HCT116 (cell line): Measurements from ENCODE around the gene RPL11. TPM values are rescaled to one million over a fixed set of nuclear protein-coding genes. Genes with fewer than 3 reads are reported as not detected.
"Not testable (repeated sequence)": the region's sequence is repeated elsewhere in the genome, so short reads cannot be mapped to it uniquely, and the experiment has no call there.

Source experiments
- ATAC-seq: fragments of 200-7000 bp; cut with Tn5 transposase; 2 replicates; pipeline ENCODE4 v1.9.1; 2020; ENCODE audit warnings: mild to moderate bottlenecking, moderate library complexity
- BruUV-seq: library from RNA; stranded (reverse); fragments of 400-500 nt; replicated peaks from 2 replicates; lab custom pipeline; 2021; lab: Mats Ljungman, UMichigan
- CTCF ChIA-PET: fragments of 300-600 bp; sonication (Branson Sonifier 250); formaldehyde crosslinking; loops from one replicate; lab custom pipeline; 2021; ENCODE audit warnings: antibody characterized with exemption; lab: Charles Lee
- POLR2A ChIA-PET: fragments of 300-600, 350-600 bp; sonication (Branson Sonifier 250); formaldehyde crosslinking; loops from one replicate; lab custom pipeline; 2021; ENCODE audit warnings: antibody characterized with exemption; lab: Charles Lee
- RAD21 ChIA-PET, 2 experiments: fragments of 300-600 bp; sonication (Branson Sonifier 250); formaldehyde crosslinking; loops; one replicate each; lab custom pipeline; 2023; ENCODE audit warnings: low total read pairs in 2 of 2; ENCODE audit not compliant: uncharacterized antibody in 2 of 2, unreplicated experiment in 2 of 2, low non-redundant PET in 1 of 2; lab: Charles Lee
- DNase-seq: peaks from one replicate; pipeline ENCODE4 v3.0.0-alpha.2; 2010; ENCODE audit warnings: low read depth, low spot score
- H2AFZ ChIP-seq: fragments of 200-600 bp; shearing (Covaris generic), sonication (generic); 2 replicates; pipeline ENCODE4 v1.6.1; 2017; ENCODE audit warnings: low read depth, mixed run types, mixed read lengths, antibody characterized with exemption, low read length; ENCODE audit not compliant: poor library complexity, severe bottlenecking
- H3K27ac ChIP-seq: 2 replicates; pipeline ENCODE4 v1.5.1; 2012; ENCODE audit warnings: low read depth, low read length
- H3K27me3 ChIP-seq: fragments of 200-600 bp; sonication (generic); 2 replicates; pipeline ENCODE4 v1.6.1; 2016; ENCODE audit warnings: mixed run types, low read length, mixed read lengths; ENCODE audit not compliant: insufficient read depth
- H3K36me3 ChIP-seq, 2 experiments: fragments of 200-500 bp in 1 of 2; fragments of 200-600 bp in 1 of 2; sonication (Bioruptor generic) in 1 of 2; sonication (generic) in 1 of 2; 2 replicates each; pipeline versions ENCODE4 v1.5.1 to v1.6.1; 2014 to 2016; ENCODE audit warnings: low read length in 2 of 2, inconsistent platforms in 1 of 2, mixed read lengths in 1 of 2, mixed run types in 1 of 2; ENCODE audit not compliant: insufficient read depth in 2 of 2, control insufficient read depth in 1 of 2
- H3K4me1 ChIP-seq, 2 experiments: fragments of 200-600 bp in 1 of 2; sonication (generic) in 1 of 2; 2 replicates each; pipeline versions ENCODE4 v1.5.1 to v1.6.1; 2012 to 2017; ENCODE audit warnings: low read length in 2 of 2, inconsistent platforms in 1 of 2, mild to moderate bottlenecking in 1 of 2, mixed read lengths in 1 of 2, mixed run types in 1 of 2, moderate library complexity in 1 of 2; ENCODE audit not compliant: insufficient read depth in 2 of 2, control insufficient read depth in 1 of 2
- H3K4me2 ChIP-seq: fragments of 200-600 bp; sonication (generic); 2 replicates; pipeline ENCODE4 v1.6.1; 2017; ENCODE audit warnings: mixed run types, low read length, mixed read lengths
- H3K4me3 ChIP-seq, 2 experiments: fragments of 200-600 bp in 1 of 2; sonication (generic) in 1 of 2; replicated peaks in 1 of 2; 2 replicates each; pipeline ENCODE4 v1.5.1; 2011 to 2016; ENCODE audit warnings: low read length in 2 of 2, control low read depth in 1 of 2, low read depth in 1 of 2, mild to moderate bottlenecking in 1 of 2, mixed read lengths in 1 of 2, mixed run types in 1 of 2
- H3K79me2 ChIP-seq: fragments of 200-600 bp; sonication (generic); 2 replicates; pipeline ENCODE4 v1.6.1; 2017; ENCODE audit warnings: mild to moderate bottlenecking, mixed run types, low read length, moderate library complexity, mixed read lengths; ENCODE audit not compliant: insufficient read depth
- H3K9ac ChIP-seq: fragments of 200-600 bp; sonication (generic); 2 replicates; pipeline ENCODE4 v1.6.1; 2016; ENCODE audit warnings: low read length, mixed read lengths
- H3K9me2 ChIP-seq: fragments of 200-600 bp; sonication (generic), shearing (Covaris generic); 2 replicates; pipeline ENCODE4 v1.6.1; 2017; ENCODE audit warnings: mixed run types, mild to moderate bottlenecking, moderate library complexity; ENCODE audit not compliant: insufficient read depth
- H3K9me3 ChIP-seq, 2 experiments: fragments of 200-500 bp in 1 of 2; fragments of 200-600 bp in 1 of 2; sonication (Bioruptor generic) in 1 of 2; sonication (generic) in 1 of 2; 2 replicates each; pipeline ENCODE4 v1.6.1; 2014 to 2017; ENCODE audit warnings: low read length in 2 of 2, mixed read lengths in 2 of 2, inconsistent platforms in 1 of 2, low read depth in 1 of 2, mild to moderate bottlenecking in 1 of 2, mixed run types in 1 of 2, moderate library complexity in 1 of 2; ENCODE audit not compliant: control insufficient read depth in 1 of 2, insufficient read depth in 1 of 2
- H4K20me1 ChIP-seq: fragments of 200-600 bp; sonication (generic), shearing (Covaris generic); 2 replicates; pipeline ENCODE4 v1.6.1; 2017; ENCODE audit warnings: mixed run types, mild to moderate bottlenecking, moderate library complexity; ENCODE audit not compliant: insufficient read depth
- ATF3 ChIP-seq: IDR thresholded peaks from 2 replicates; pipeline ENCODE4 v1.6.1; 2012
- CEBPB ChIP-seq: IDR thresholded peaks from 2 replicates; pipeline ENCODE4 v1.6.1; 2012; ENCODE audit warnings: low read depth
- FOSL1 ChIP-seq: IDR thresholded peaks from 2 replicates; pipeline ENCODE4 v1.6.1; 2012; ENCODE audit warnings: low read depth
- POLR2A ChIP-seq: IDR thresholded peaks from 2 replicates; pipeline ENCODE4 v1.7.0; 2011; ENCODE audit warnings: borderline replicate concordance; ENCODE audit not compliant: insufficient read depth, insufficient read length; ENCODE audit errors: extremely low read depth
- POLR2AphosphoS5 ChIP-seq: IDR thresholded peaks from 2 replicates; pipeline ENCODE4 v1.6.1; 2011; ENCODE audit warnings: mild to moderate bottlenecking, low read depth, low read length, moderate library complexity
- RAD21 ChIP-seq: IDR thresholded peaks from 2 replicates; pipeline ENCODE4 v1.6.1; 2012; ENCODE audit warnings: low read depth, mild to moderate bottlenecking
- SIN3A ChIP-seq: IDR thresholded peaks from 2 replicates; pipeline ENCODE4 v1.6.1; 2012; ENCODE audit warnings: low read depth
- SP1 ChIP-seq: IDR thresholded peaks from 2 replicates; pipeline ENCODE4 v1.6.1; 2012; ENCODE audit warnings: low read depth
- SRF ChIP-seq: IDR thresholded peaks from 2 replicates; pipeline ENCODE4 v1.6.1; 2012; ENCODE audit warnings: low read depth
- TCF7L2 ChIP-seq: IDR thresholded peaks from 2 replicates; pipeline ENCODE4 v1.7.0; 2011; ENCODE audit warnings: borderline replicate concordance, inconsistent platforms; ENCODE audit not compliant: insufficient read depth, insufficient read length; ENCODE audit errors: extremely low read depth
- ZBTB33 ChIP-seq: IDR thresholded peaks from 2 replicates; pipeline ENCODE4 v1.6.1; 2011; ENCODE audit warnings: mild to moderate bottlenecking, low read length, moderate library complexity; ENCODE audit not compliant: insufficient replicate concordance; ENCODE audit errors: extremely low read depth
- ZFX ChIP-seq: fragments of 450-650 bp; IDR thresholded peaks from 2 replicates; pipeline ENCODE4 v1.6.1; 2017
- intact Hi-C: fragments of 100-400 bp; cut with micrococcal nuclease; formaldehyde crosslinking; loops from 2 replicates; pipeline ENCODE4 v1.10.0; 2022
- total RNA-seq: library from RNA; stranded (reverse); gene quantifications from one replicate; pipeline ENCODE4 v1.2.1, GENCODE V29; 2021; ENCODE audit not compliant: unreplicated experiment

Gene RPL11
- total RNA-seq, 1 experiment from 2014 or later: 1,262 TPM

GRCh38 chr1:23682946-23683345 lies 8.7 kb upstream of the RPL11 start:
- H3K27ac ChIP-seq: no peak overlapping the region
- DNase-seq: no peak
- H3K4me3 ChIP-seq: no peak overlapping the region
- no peaks in the 10 kb centered on the region for H3K36me3 ChIP-seq
- H3K9me3 ChIP-seq: no peaks in the 10 kb centered on the region
- ATAC-seq: no peak
- intact Hi-C loops: no loop called here
- ChIA-PET RAD21 (no interaction called here), POLR2A (interaction anchor here (2.3 kb wide), 1 partner anchor 9 kb away, joined by 10 read pairs; the partner anchor contains the start of gene RPL11), CTCF (interaction anchor here (1.3 kb wide), 1 partner anchor 25 kb away, joined by 4 read pairs; no protein-coding TSS in a partner anchor)
- H3K4me1 ChIP-seq: no peaks in the 10 kb centered on the region
- no peak overlapping the region for H3K4me2 ChIP-seq
- no peak for TF ChIP-seq FOSL1
- TF ChIP-seq POLR2AphosphoS5: no peak
- TF ChIP-seq SRF: no peak
- TF ChIP-seq SP1: no peak
- TF ChIP-seq RAD21: no peak
- H4K20me1 ChIP-seq: no peaks in the 10 kb centered on the region
- H3K79me2 ChIP-seq: no peaks in the 10 kb centered on the region
- H2AFZ ChIP-seq: no peak overlapping the region
- no peaks in the 10 kb centered on the region for H3K9me2 ChIP-seq
- peaks cover 16% of the 10 kb centered on the region; the same call in 1 of the 2 replicates for H3K27me3 ChIP-seq
- no TSS peak for BruUV-seq
- no peak overlapping the region for H3K9ac ChIP-seq

- Histone ChIP-seq H3K4me2 (no peak overlapping the region), H3K36me3 (no peaks in the 10 kb centered on the region), H3K9me2 (no peaks in the 10 kb centered on the region), H3K4me1 (no peaks in the 10 kb centered on the region), H3K9me3 (no peaks in the 10 kb centered on the region), H3K79me2 (no peaks in the 10 kb centered on the region), H3K4me3 (no peak overlapping the region), H3K27ac (no peak overlapping the region)
- intact Hi-C loops: no loop called here
- TF ChIP-seq ZBTB33 (no peak), POLR2A (no peak), TCF7L2 (no peak), ATF3 (no peak), SIN3A (no peak), SP1 (no peak), POLR2AphosphoS5 (no peak), CEBPB (no peak), SRF (no peak), ZFX (no peak)
- TF ChIP-seq, all 23 proteins: peak for 0
- BruUV-seq: no TSS peak
- Histone ChIP-seq H2AFZ (no peak overlapping the region), H3K27me3 (0 out of 2 replicates have a peak, but pooled peaks cover 7% of the 10 kb centered on the region), H3K9ac (no peak overlapping the region), H4K20me1 (no peaks in the 10 kb centered on the region)
- ChIA-PET CTCF (no interaction called here), RAD21 (no interaction called here), POLR2A (no interaction called here)
- DNase-seq (no peak), ATAC-seq (no peak)
Observed at GRCh38 chr1:23684415-23684814, 7.2 kb upstream of the RPL11 start.

GRCh38 chr1:23685197-23685596 lies 6.4 kb upstream of the RPL11 start:
- H3K4me3 ChIP-seq, H3K27me3 ChIP-seq, CTCF ChIA-PET, ATAC-seq, H2AFZ ChIP-seq, H3K9me2 ChIP-seq, H3K4me2 ChIP-seq, H3K36me3 ChIP-seq, H4K20me1 ChIP-seq, RAD21 ChIA-PET, H3K79me2 ChIP-seq, intact Hi-C loops, H3K27ac ChIP-seq, H3K9ac ChIP-seq, BruUV-seq, DNase-seq, H3K4me1 ChIP-seq, POLR2A ChIA-PET, H3K9me3 ChIP-seq: not testable (repeated sequence)
